Measurements from ENCODE around the gene WDR20.
"Not testable (repeated sequence)": the region's sequence is repeated elsewhere in the genome, so short reads cannot be mapped to it uniquely, and the experiment has no call there.

- TF ChIP-seq CHD1 (IDR thresholded peaks at IDR 0.05; ENCODE audit: low read depth, low read length); RAD21 (IDR thresholded peaks at IDR 0.05 in 1 of 2, conservative IDR thresholded peaks at IDR 0.05 in 1 of 2; ENCODE audit: low read depth in 2 of 2, low read length in 2 of 2); GTF2F1 (IDR thresholded peaks at IDR 0.05; ENCODE audit: borderline replicate concordance, low read depth, low read length); CTCF (IDR thresholded peaks at IDR 0.05; ENCODE audit: control extremely low read depth in 1 of 3, insufficient read depth in 1 of 3, low read depth in 1 of 3, low read length in 3 of 3); HDAC6 (IDR thresholded peaks at IDR 0.05; ENCODE audit: low read depth, low read length); HDAC2 (IDR thresholded peaks at IDR 0.05; ENCODE audit: borderline replicate concordance in 1 of 2, low read depth in 2 of 2, low read length in 2 of 2); EP300 (IDR thresholded peaks at IDR 0.05; ENCODE audit: borderline replicate concordance in 1 of 2, low read depth in 2 of 2, low read length in 2 of 2); EZH2 (IDR thresholded peaks at IDR 0.05; ENCODE audit: low read depth, low read length, severe bottlenecking); MAX (IDR thresholded peaks at IDR 0.05); GABPA (IDR thresholded peaks at IDR 0.05; ENCODE audit: borderline replicate concordance, insufficient read depth, low read length); POLR2A (IDR thresholded peaks at IDR 0.05; ENCODE audit: control extremely low read depth in 1 of 2, low read depth in 2 of 2, low read length in 2 of 2): not testable (repeated sequence)
These were observed 32.2 kb downstream of the WDR20 start for GRCh38 chr14:102172021-102172272.
